GM23338 (cell line): ENCODE measurements around the gene CD83. TPM values are rescaled to one million over a fixed set of nuclear protein-coding genes. Genes with fewer than 3 reads are reported as not detected.

ENCODE experiments used
- ATAC-seq: fragments of 200-7000 bp; cut with Tn5 transposase; 3 replicates; pipeline ENCODE4 v1.9.1; 2020
- DNase-seq: peaks from one replicate; pipeline ENCODE4 v3.0.0-alpha.2; 2015; ENCODE audit warnings: low spot score
- H2AFZ ChIP-seq: fragments of 200-600 bp; sonication (generic); 2 replicates; pipeline ENCODE4 v1.8.0; 2016; ENCODE audit warnings: antibody characterized with exemption, mild to moderate bottlenecking, moderate library complexity
- H3F3A ChIP-seq: fragments of 200-600 bp; sonication (generic); replicated peaks from 2 replicates; pipeline ENCODE4 v1.8.0; 2017; ENCODE audit warnings: antibody characterized with exemption, mixed run types, low read depth
- H3K27ac ChIP-seq: fragments of 200-600 bp; sonication (generic); 2 replicates; pipeline ENCODE4 v1.6.1; 2016; ENCODE audit warnings: low read depth
- H3K27me3 ChIP-seq: fragments of 200-600 bp; sonication (generic); 2 replicates; pipeline ENCODE4 v1.8.0; 2016; ENCODE audit warnings: mild to moderate bottlenecking, mixed run types, moderate library complexity; ENCODE audit not compliant: insufficient read depth
- H3K36me3 ChIP-seq: fragments of 200-600 bp; sonication (generic); 2 replicates; pipeline ENCODE4 v1.8.0; 2016; ENCODE audit warnings: mild to moderate bottlenecking; ENCODE audit not compliant: insufficient read depth
- H3K4me1 ChIP-seq: fragments of 200-600 bp; sonication (generic); 2 replicates; pipeline ENCODE4 v1.8.0; 2016; ENCODE audit warnings: mild to moderate bottlenecking, moderate library complexity; ENCODE audit not compliant: insufficient read depth
- H3K4me2 ChIP-seq: fragments of 200-600 bp; sonication (generic); 2 replicates; pipeline ENCODE4 v1.7.1; 2017; ENCODE audit warnings: mixed run types
- H3K4me3 ChIP-seq: fragments of 200-600 bp; sonication (generic); 2 replicates; pipeline ENCODE4 v1.6.1; 2016; ENCODE audit warnings: mixed run types
- H3K79me2 ChIP-seq: fragments of 200-600 bp; sonication (generic); replicated peaks from 2 replicates; pipeline ENCODE4 v1.8.0; 2017; ENCODE audit warnings: mild to moderate bottlenecking; ENCODE audit not compliant: insufficient read depth
- H3K9me2 ChIP-seq: fragments of 200-600 bp; sonication (generic); 2 replicates; pipeline ENCODE4 v1.8.0; 2017; ENCODE audit not compliant: insufficient read depth
- H4K20me1 ChIP-seq: fragments of 200-600 bp; sonication (generic); replicated peaks from 2 replicates; pipeline ENCODE4 v1.8.0; 2017; ENCODE audit warnings: mild to moderate bottlenecking; ENCODE audit not compliant: insufficient read depth
- H3K27ac Mint-ChIP-seq: 2 replicates; pipeline ENCODE4 v1.8.0; 2020; ENCODE audit warnings: inconsistent platforms, mild to moderate bottlenecking, moderate library complexity, mixed read lengths
- H3K27me3 Mint-ChIP-seq: 3 replicates; pipeline ENCODE4 v1.8.0; 2022; ENCODE audit warnings: low read depth, mild to moderate bottlenecking, moderate library complexity, mixed read lengths, inconsistent platforms; ENCODE audit not compliant: insufficient read depth, poor library complexity
- H3K36me3 Mint-ChIP-seq: 3 replicates; pipeline ENCODE4 v1.8.0; 2021; ENCODE audit warnings: low read depth, mild to moderate bottlenecking, inconsistent platforms, moderate library complexity, mixed read lengths
- H3K4me1 Mint-ChIP-seq: 3 replicates; pipeline ENCODE4 v1.8.0; 2020; ENCODE audit warnings: mild to moderate bottlenecking, inconsistent platforms, mixed read lengths
- H3K4me3 Mint-ChIP-seq: 3 replicates; pipeline ENCODE4 v1.8.0; 2021; ENCODE audit warnings: moderate library complexity, mild to moderate bottlenecking, inconsistent platforms, mixed read lengths
- H3K9me3 Mint-ChIP-seq: 3 replicates; pipeline ENCODE4 v1.8.0; 2020; ENCODE audit warnings: moderate library complexity, mild to moderate bottlenecking, inconsistent platforms, mixed read lengths
- CREB1 ChIP-seq: fragments of 250-450 bp; sonication (Bioruptor Pico); IDR thresholded peaks from 2 replicates; pipeline ENCODE4 v1.5.0; 2020; ENCODE audit warnings: low read depth, mild to moderate bottlenecking, moderate library complexity
- EZH2 ChIP-seq: fragments of 200-600 bp; sonication (generic); IDR thresholded peaks from one replicate; pipeline ENCODE4 v1.8.0; 2017; ENCODE audit warnings: antibody characterized with exemption, mild to moderate bottlenecking, low read depth; ENCODE audit not compliant: unreplicated experiment
- EZH2phosphoT487 ChIP-seq: fragments of 200-600 bp; sonication (generic); IDR thresholded peaks from one replicate; pipeline ENCODE4 v1.8.1; 2018; ENCODE audit warnings: antibody characterized with exemption; ENCODE audit not compliant: unreplicated experiment
- NANOG ChIP-seq: IDR thresholded peaks from 2 replicates; pipeline ENCODE4 v1.6.1; 2016; ENCODE audit warnings: antibody characterized with exemption, borderline replicate concordance
- ZNF114 ChIP-seq: fragments of 250-450 bp; sonication (Bioruptor Pico); IDR thresholded peaks from 2 replicates; pipeline ENCODE4 v1.5.0; 2020; ENCODE audit warnings: mild to moderate bottlenecking, moderate library complexity
- ZNF331 ChIP-seq: fragments of 250-450 bp; sonication (Bioruptor Pico); IDR thresholded peaks from 2 replicates; pipeline ENCODE4 v1.5.0; 2020; ENCODE audit warnings: low read depth, mild to moderate bottlenecking, moderate library complexity
- polyA plus RNA-seq: library from polyadenylated mRNA; unstranded; fragments of >200 nt; fragmentation: Nextera tagmentation; extraction: Ambion mirVana; gene quantifications from 2 replicates; pipeline ENCODE4 v1.2.1, GENCODE V29; 2016
- total RNA-seq: library from RNA; depleted of rRNA; stranded (reverse); fragments of >200 nt; shearing (Covaris generic); gene quantifications from 2 replicates; pipeline ENCODE4 v1.2.3, GENCODE V29; 2014
- TF ChIP-seq, protein P1 (sequence below): IDR thresholded peaks from one replicate; pipeline ENCODE4 v1.6.1; 2018; ENCODE audit warnings: antibody characterized with exemption; ENCODE audit not compliant: unreplicated experiment
- TF ChIP-seq, protein P2 (sequence below): IDR thresholded peaks from 2 replicates; pipeline ENCODE4 v1.6.1; 2016; ENCODE audit warnings: antibody characterized with exemption
- TF ChIP-seq, protein P3 (sequence below): fragments of 250-450 bp; sonication (Bioruptor Pico); IDR thresholded peaks from 2 replicates; pipeline ENCODE4 v1.5.0; 2020; ENCODE audit warnings: mild to moderate bottlenecking, moderate library complexity

Gene CD83
- total and polyA plus RNA-seq, 2 experiments from 2014 or later: 8.1 to 13.2 TPM

DNA sequence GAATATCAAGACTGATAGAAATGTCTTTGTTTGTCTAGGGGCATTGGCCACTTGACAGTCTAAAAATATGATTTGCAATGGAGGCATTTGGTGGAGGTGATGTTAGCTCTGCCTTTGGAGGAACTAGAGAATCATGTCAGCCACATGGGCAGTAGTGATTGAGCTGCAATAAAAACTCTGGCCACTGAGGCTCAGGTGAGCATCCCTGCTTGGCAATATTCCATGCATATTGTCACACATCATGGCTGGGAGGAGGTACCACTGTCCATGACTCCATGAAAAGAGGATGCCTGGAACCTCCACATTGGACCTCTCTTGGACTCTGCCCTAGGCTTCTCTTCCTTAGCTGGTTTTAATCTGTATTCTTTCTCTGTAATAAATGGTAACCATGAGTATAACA lies 10.6 kb upstream of the CD83 start (continued):
- TF ChIP-seq, protein P1, sequence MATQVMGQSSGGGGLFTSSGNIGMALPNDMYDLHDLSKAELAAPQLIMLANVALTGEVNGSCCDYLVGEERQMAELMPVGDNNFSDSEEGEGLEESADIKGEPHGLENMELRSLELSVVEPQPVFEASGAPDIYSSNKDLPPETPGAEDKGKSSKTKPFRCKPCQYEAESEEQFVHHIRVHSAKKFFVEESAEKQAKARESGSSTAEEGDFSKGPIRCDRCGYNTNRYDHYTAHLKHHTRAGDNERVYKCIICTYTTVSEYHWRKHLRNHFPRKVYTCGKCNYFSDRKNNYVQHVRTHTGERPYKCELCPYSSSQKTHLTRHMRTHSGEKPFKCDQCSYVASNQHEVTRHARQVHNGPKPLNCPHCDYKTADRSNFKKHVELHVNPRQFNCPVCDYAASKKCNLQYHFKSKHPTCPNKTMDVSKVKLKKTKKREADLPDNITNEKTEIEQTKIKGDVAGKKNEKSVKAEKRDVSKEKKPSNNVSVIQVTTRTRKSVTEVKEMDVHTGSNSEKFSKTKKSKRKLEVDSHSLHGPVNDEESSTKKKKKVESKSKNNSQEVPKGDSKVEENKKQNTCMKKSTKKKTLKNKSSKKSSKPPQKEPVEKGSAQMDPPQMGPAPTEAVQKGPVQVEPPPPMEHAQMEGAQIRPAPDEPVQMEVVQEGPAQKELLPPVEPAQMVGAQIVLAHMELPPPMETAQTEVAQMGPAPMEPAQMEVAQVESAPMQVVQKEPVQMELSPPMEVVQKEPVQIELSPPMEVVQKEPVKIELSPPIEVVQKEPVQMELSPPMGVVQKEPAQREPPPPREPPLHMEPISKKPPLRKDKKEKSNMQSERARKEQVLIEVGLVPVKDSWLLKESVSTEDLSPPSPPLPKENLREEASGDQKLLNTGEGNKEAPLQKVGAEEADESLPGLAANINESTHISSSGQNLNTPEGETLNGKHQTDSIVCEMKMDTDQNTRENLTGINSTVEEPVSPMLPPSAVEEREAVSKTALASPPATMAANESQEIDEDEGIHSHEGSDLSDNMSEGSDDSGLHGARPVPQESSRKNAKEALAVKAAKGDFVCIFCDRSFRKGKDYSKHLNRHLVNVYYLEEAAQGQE: no peak
- no peak for TF ChIP-seq EZH2phosphoT487

DNA sequence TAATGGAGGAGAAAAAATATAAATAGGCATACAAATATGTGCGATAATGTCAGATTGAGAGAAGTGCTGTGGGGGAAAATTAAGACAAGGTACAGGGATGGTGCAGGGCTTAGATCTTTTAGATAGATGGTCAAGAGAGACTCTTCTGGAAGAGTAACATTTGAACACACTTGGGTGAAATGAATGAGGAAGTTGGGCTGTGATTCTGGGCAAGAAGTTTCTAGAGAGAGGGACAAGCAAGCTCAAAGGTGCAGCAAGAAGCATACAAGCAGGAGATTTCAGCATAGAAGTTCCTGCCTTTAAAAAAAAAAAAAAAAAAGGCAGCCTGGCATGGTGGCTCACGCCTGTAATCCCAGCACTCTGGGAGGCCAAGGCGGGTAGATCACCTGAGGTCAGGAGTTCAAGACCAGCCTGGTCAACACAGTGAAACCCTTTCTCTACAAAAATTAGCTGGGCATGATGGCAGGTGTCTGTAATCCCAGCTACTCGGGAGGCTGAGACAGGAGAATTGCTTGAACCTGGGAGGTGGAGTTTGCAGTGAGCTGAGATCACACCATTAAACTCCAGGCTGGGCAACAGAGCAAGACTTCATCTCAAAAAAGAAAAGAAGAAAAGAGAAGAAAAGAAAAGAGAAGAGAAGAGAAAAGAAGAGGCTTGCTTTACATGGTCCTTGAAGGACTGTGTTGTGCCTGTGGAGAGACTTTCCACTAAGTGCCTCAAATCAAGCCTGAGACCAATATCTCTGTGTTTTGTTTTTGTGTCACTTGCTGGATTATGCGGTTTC lies 9.7 kb upstream of the CD83 start:
- ATAC-seq: no peak
- H2AFZ ChIP-seq: no peak overlapping the region
- no peak for TF ChIP-seq CREB1 (CRISPR knock-in tag)
- TF ChIP-seq, protein P2, sequence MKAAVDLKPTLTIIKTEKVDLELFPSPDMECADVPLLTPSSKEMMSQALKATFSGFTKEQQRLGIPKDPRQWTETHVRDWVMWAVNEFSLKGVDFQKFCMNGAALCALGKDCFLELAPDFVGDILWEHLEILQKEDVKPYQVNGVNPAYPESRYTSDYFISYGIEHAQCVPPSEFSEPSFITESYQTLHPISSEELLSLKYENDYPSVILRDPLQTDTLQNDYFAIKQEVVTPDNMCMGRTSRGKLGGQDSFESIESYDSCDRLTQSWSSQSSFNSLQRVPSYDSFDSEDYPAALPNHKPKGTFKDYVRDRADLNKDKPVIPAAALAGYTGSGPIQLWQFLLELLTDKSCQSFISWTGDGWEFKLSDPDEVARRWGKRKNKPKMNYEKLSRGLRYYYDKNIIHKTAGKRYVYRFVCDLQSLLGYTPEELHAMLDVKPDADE: no peak
- TF ChIP-seq, protein P1: no peak
- TF ChIP-seq, protein P3, sequence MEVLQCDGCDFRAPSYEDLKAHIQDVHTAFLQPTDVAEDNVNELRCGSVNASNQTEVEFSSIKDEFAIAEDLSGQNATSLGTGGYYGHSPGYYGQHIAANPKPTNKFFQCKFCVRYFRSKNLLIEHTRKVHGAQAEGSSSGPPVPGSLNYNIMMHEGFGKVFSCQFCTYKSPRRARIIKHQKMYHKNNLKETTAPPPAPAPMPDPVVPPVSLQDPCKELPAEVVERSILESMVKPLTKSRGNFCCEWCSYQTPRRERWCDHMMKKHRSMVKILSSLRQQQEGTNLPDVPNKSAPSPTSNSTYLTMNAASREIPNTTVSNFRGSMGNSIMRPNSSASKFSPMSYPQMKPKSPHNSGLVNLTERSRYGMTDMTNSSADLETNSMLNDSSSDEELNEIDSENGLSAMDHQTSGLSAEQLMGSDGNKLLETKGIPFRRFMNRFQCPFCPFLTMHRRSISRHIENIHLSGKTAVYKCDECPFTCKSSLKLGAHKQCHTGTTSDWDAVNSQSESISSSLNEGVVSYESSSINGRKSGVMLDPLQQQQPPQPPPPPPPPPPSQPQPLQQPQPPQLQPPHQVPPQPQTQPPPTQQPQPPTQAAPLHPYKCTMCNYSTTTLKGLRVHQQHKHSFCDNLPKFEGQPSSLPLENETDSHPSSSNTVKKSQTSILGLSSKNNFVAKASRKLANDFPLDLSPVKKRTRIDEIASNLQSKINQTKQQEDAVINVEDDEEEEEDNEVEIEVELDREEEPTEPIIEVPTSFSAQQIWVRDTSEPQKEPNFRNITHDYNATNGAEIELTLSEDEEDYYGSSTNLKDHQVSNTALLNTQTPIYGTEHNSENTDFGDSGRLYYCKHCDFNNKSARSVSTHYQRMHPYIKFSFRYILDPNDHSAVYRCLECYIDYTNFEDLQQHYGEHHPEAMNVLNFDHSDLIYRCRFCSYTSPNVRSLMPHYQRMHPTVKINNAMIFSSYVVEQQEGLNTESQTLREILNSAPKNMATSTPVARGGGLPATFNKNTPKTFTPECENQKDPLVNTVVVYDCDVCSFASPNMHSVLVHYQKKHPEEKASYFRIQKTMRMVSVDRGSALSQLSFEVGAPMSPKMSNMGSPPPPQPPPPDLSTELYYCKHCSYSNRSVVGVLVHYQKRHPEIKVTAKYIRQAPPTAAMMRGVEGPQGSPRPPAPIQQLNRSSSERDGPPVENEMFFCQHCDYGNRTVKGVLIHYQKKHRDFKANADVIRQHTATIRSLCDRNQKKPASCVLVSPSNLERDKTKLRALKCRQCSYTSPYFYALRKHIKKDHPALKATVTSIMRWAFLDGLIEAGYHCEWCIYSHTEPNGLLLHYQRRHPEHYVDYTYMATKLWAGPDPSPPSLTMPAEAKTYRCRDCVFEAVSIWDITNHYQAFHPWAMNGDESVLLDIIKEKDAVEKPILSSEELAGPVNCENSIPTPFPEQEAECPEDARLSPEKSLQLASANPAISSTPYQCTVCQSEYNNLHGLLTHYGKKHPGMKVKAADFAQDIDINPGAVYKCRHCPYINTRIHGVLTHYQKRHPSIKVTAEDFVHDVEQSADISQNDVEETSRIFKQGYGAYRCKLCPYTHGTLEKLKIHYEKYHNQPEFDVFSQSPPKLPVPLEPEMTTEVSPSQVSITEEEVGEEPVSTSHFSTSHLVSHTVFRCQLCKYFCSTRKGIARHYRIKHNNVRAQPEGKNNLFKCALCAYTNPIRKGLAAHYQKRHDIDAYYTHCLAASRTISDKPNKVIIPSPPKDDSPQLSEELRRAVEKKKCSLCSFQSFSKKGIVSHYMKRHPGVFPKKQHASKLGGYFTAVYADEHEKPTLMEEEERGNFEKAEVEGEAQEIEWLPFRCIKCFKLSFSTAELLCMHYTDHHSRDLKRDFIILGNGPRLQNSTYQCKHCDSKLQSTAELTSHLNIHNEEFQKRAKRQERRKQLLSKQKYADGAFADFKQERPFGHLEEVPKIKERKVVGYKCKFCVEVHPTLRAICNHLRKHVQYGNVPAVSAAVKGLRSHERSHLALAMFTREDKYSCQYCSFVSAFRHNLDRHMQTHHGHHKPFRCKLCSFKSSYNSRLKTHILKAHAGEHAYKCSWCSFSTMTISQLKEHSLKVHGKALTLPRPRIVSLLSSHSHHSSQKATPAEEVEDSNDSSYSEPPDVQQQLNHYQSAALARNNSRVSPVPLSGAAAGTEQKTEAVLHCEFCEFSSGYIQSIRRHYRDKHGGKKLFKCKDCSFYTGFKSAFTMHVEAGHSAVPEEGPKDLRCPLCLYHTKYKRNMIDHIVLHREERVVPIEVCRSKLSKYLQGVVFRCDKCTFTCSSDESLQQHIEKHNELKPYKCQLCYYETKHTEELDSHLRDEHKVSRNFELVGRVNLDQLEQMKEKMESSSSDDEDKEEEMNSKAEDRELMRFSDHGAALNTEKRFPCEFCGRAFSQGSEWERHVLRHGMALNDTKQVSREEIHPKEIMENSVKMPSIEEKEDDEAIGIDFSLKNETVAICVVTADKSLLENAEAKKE: no peak
- no peak for TF ChIP-seq ZNF114
- no peak for TF ChIP-seq NANOG
- no peak for TF ChIP-seq EZH2
- TF ChIP-seq ZNF331 (CRISPR knock-in tag): no peak

More for the DNA sequence above, 9.7 kb upstream of the CD83 start:
- Histone ChIP-seq H3F3A (no peaks in the 10 kb centered on the region), H3K4me1 (no peaks in the 10 kb centered on the region), H3K9me2 (peaks cover 6% of the 10 kb centered on the region; the same call in 1 of the 2 replicates), H3K79me2 (no peaks in the 10 kb centered on the region), H3K4me2 (no peak overlapping the region), H3K27ac (no peak overlapping the region), H4K20me1 (no peaks in the 10 kb centered on the region), H3K27me3 (no peaks in the 10 kb centered on the region), H3K4me3 (no peak overlapping the region), H3K36me3 (peaks cover 6% of the 10 kb centered on the region; the same call in 1 of the 2 replicates)
- Mint-ChIP-seq H3K4me1 (no peaks in the 10 kb centered on the region), H3K4me3 (no peak overlapping the region), H3K36me3 (peaks cover 17% of the 10 kb centered on the region), H3K27ac (no peak overlapping the region), H3K9me3 (peaks cover 23% of the 10 kb centered on the region), H3K27me3 (peaks cover 4% of the 10 kb centered on the region)
- no peak for DNase-seq
